CD14-positive monocyte (primary cell): ENCODE measurements around the gene FCRL1. TPM values are rescaled to one million over a fixed set of nuclear protein-coding genes. Genes with fewer than 3 reads are reported as not detected.

ENCODE experiments used
- DNase-seq, 3 donors: peaks; one replicate each; pipeline ENCODE4 v3.0.0-alpha.2; 2011 to 2022
- H2AFZ ChIP-seq: 2 replicates; pipeline ENCODE4 v1.6.0; 2012; ENCODE audit warnings: mild to moderate bottlenecking, low read depth, low read length, inconsistent platforms; ENCODE audit not compliant: insufficient read depth, poor library complexity, severe bottlenecking
- H3K27ac ChIP-seq, 2 donors: 1 replicate in 1 of 2; 2 replicates in 1 of 2; pipeline ENCODE4 v1.5.1; 2012 to 2013; ENCODE audit warnings: low read length in 2 of 2, control low read depth in 1 of 2, inconsistent platforms in 1 of 2, low read depth in 1 of 2, mild to moderate bottlenecking in 1 of 2
- H3K27me3 ChIP-seq, 2 donors: one replicate each; pipeline versions ENCODE4 v1.6.0 to v1.6.1; 2011 to 2013; ENCODE audit warnings: low read length in 2 of 2; ENCODE audit not compliant: control insufficient read depth in 2 of 2, insufficient read depth in 2 of 2
- H3K36me3 ChIP-seq, 2 donors: replicated peaks in 1 of 2; 1 replicate in 1 of 2; 2 replicates in 1 of 2; pipeline versions ENCODE4 v1.5.1 to v1.6.1; 2012 to 2013; ENCODE audit warnings: low read length in 2 of 2, control low read depth in 1 of 2, inconsistent platforms in 1 of 2, mild to moderate bottlenecking in 1 of 2; ENCODE audit not compliant: insufficient read depth in 2 of 2, control insufficient read depth in 1 of 2
- H3K4me1 ChIP-seq, 2 donors: 1 replicate in 1 of 2; 2 replicates in 1 of 2; pipeline versions ENCODE4 v1.5.1 to v1.6.1; 2012 to 2013; ENCODE audit warnings: low read length in 2 of 2, control low read depth in 1 of 2, inconsistent platforms in 1 of 2, mild to moderate bottlenecking in 1 of 2, moderate library complexity in 1 of 2; ENCODE audit not compliant: insufficient read depth in 2 of 2, control insufficient read depth in 1 of 2
- H3K4me2 ChIP-seq: replicated peaks from 2 replicates; pipeline ENCODE3; 2012; ENCODE audit warnings: low read length, moderate library complexity, mild to moderate bottlenecking; ENCODE audit not compliant: poor library complexity, severe bottlenecking; ENCODE audit errors: extremely low read depth
- H3K4me3 ChIP-seq, 3 experiments: fragments of 200-600 bp in 1 of 3; sonication (generic) in 1 of 3; replicated peaks in 1 of 3; 1 replicate in 2 of 3; 2 replicates in 1 of 3; pipeline ENCODE4 v1.5.1; 2011 to 2013; ENCODE audit warnings: low read length in 3 of 3, mild to moderate bottlenecking in 3 of 3, control low read depth in 2 of 3, low read depth in 2 of 3, inconsistent platforms in 1 of 3, moderate library complexity in 1 of 3
- H3K79me2 ChIP-seq: 2 replicates; pipeline ENCODE4 v1.6.0; 2012; ENCODE audit warnings: mild to moderate bottlenecking, control low read depth, inconsistent platforms, low read length, moderate library complexity; ENCODE audit not compliant: insufficient read depth
- H3K9ac ChIP-seq: 2 replicates; pipeline ENCODE4 v1.6.0; 2017; ENCODE audit warnings: low read length, mild to moderate bottlenecking; ENCODE audit not compliant: insufficient read depth, poor library complexity, severe bottlenecking
- H3K9me3 ChIP-seq, 2 donors: replicated peaks in 1 of 2; 1 replicate in 1 of 2; 2 replicates in 1 of 2; pipeline versions ENCODE4 v1.5.1 to v1.6.1; 2012 to 2013; ENCODE audit warnings: low read length in 2 of 2, control low read depth in 1 of 2; ENCODE audit not compliant: control insufficient read depth in 1 of 2, insufficient read depth in 1 of 2
- H4K20me1 ChIP-seq: 2 replicates; pipeline ENCODE4 v1.6.0; 2012; ENCODE audit warnings: mild to moderate bottlenecking, low read length, control low read depth, moderate library complexity; ENCODE audit not compliant: insufficient read depth
- H3K27ac Mint-ChIP-seq, 7 donors: one replicate each; pipeline ENCODE4 v1.8.0; 2020; ENCODE audit warnings: mild to moderate bottlenecking in 7 of 7, mixed read lengths in 7 of 7, moderate library complexity in 6 of 7, inconsistent platforms in 2 of 7
- H3K27me3 Mint-ChIP-seq, 3 donors: one replicate each; pipeline ENCODE4 v1.8.0; 2021 to 2022; ENCODE audit warnings: low read depth in 3 of 3, mild to moderate bottlenecking in 3 of 3, mixed read lengths in 3 of 3, moderate library complexity in 3 of 3, inconsistent platforms in 1 of 3
- H3K36me3 Mint-ChIP-seq, 2 donors: one replicate each; pipeline ENCODE4 v1.8.0; 2020; ENCODE audit warnings: mixed read lengths in 2 of 2, inconsistent platforms in 1 of 2, mild to moderate bottlenecking in 1 of 2
- H3K4me1 Mint-ChIP-seq: one replicate; pipeline ENCODE4 v1.8.0; 2020; ENCODE audit warnings: mild to moderate bottlenecking, mixed read lengths
- H3K4me3 Mint-ChIP-seq, 2 donors: one replicate each; pipeline ENCODE4 v1.8.0; 2020; ENCODE audit warnings: mild to moderate bottlenecking in 2 of 2, mixed read lengths in 2 of 2, moderate library complexity in 1 of 2
- H3K9me3 Mint-ChIP-seq, 7 donors: one replicate each; pipeline ENCODE4 v1.8.0; 2020 to 2022; ENCODE audit warnings: mixed read lengths in 7 of 7, mild to moderate bottlenecking in 6 of 7, moderate library complexity in 6 of 7, inconsistent platforms in 2 of 7
- CTCF ChIP-seq: fragments of 200-600 bp; IDR thresholded peaks from one replicate; pipeline ENCODE4 v1.8.0; 2022; ENCODE audit warnings: antibody characterized with exemption, mild to moderate bottlenecking
- WGBS: methylation state at CpG from one replicate; pipeline ENCODE4 v1.1.5; 2013; ENCODE audit warnings: missing lambda C conversion rate; ENCODE audit not compliant: insufficient coverage; 5-methylcytosine and 5-hydroxymethylcytosine counted together
- intact Hi-C, 2 donors: fragments of 100-400 bp; cut with micrococcal nuclease; formaldehyde crosslinking; loops; one replicate each; pipeline versions ENCODE4 v1.15.0 to v1.15.1; 2023
- polyA plus RNA-seq, 3 donors: library from polyadenylated mRNA; depleted of rRNA in 1 of 3; unstranded in 2 of 3; stranded (reverse) in 1 of 3; fragments of 300-500 nt in 2 of 3; fragments of >200 nt in 1 of 3; fragmentation: Illumina TruSeq in 2 of 3; gene quantifications; 1 replicate in 2 of 3; 2 replicates in 1 of 3; pipeline ENCODE4 v1.2.3, GENCODE V29; 2012 to 2021

Gene FCRL1
- polyA plus RNA-seq, 3 donors: 0.16 to 2.1 (median 0.16) TPM

GRCh38 chr1:157834430-157834829 is 14.5 kb upstream of the FCRL1 start:
- Mint-ChIP-seq H3K27ac (peak overlapping the region in 1 of 7 donors; percentile 11), H3K9me3 (no peaks in the 10 kb centered on the region), H3K27me3 (peaks cover 5 to 10% (median 6%) of the 10 kb centered on the region in 3 donors), H3K36me3 (no peaks in the 10 kb centered on the region), H3K4me3 (no peak overlapping the region), H3K4me1 (peaks cover 5% of the 10 kb centered on the region)
- no peaks in the 10 kb centered on the region for H3K4me1 ChIP-seq
- no peak overlapping the region for H3K4me2 ChIP-seq
- H3K9ac ChIP-seq: no peak overlapping the region
- 93% methylated on average over 9 of the region's 12 CpGs for WGBS
- peaks cover 0 to 4% of the 10 kb centered on the region in 2 donors for H3K27me3 ChIP-seq
- H4K20me1 ChIP-seq: no peaks in the 10 kb centered on the region
- H3K36me3 ChIP-seq: no peaks in the 10 kb centered on the region
- no peaks in the 10 kb centered on the region for H3K9me3 ChIP-seq
- TF ChIP-seq CTCF: no peak
- no peaks in the 10 kb centered on the region for H3K79me2 ChIP-seq
- no peak overlapping the region for H2AFZ ChIP-seq
- no peak overlapping the region for H3K4me3 ChIP-seq
- no peak overlapping the region for H3K27ac ChIP-seq
- no peak for DNase-seq
- intact Hi-C loops: no loop called here

- Histone ChIP-seq H3K9ac (no peak overlapping the region), H3K4me2 (no peak overlapping the region), H3K4me3 (no peak overlapping the region), H3K27me3 (peaks cover 0 to 4% of the 10 kb centered on the region in 2 donors), H3K27ac (no peak overlapping the region), H4K20me1 (no peaks in the 10 kb centered on the region), H3K79me2 (no peaks in the 10 kb centered on the region), H3K36me3 (no peaks in the 10 kb centered on the region), H3K4me1 (no peaks in the 10 kb centered on the region), H2AFZ (no peak overlapping the region), H3K9me3 (no peaks in the 10 kb centered on the region)
- Mint-ChIP-seq H3K36me3 (no peaks in the 10 kb centered on the region), H3K4me3 (no peak overlapping the region), H3K27me3 (peaks cover 8 to 10% (median 8%) of the 10 kb centered on the region in 3 donors), H3K4me1 (peaks cover 5% of the 10 kb centered on the region), H3K9me3 (no peaks in the 10 kb centered on the region), H3K27ac (peak overlapping the region in 1 of 7 donors; percentile 74)
- intact Hi-C loops: no loop called here
- no peak for TF ChIP-seq CTCF
- 78% methylated on average over 1 of the region's 6 CpGs for WGBS
- DNase-seq: no peak
Measured at GRCh38 chr1:157833145-157833544, 13.2 kb upstream of the FCRL1 start.
